HG03196 (cell line): ENCODE results near the gene MLLT3.
A peak's percentile ranks its signal among the peaks of the same experiment; 100 is the strongest.
"Not testable (repeated sequence)": the region's sequence is repeated elsewhere in the genome, so short reads cannot be mapped to it uniquely, and the experiment has no call there.

Experiments
- ATAC-seq: cut with Tn5 transposase; IDR thresholded peaks from one replicate; pipeline ENCODE4 v1.9.1; 2021; ENCODE audit not compliant: unreplicated experiment

The MLLT3 gene

GRCh38 chr9:20622330-20623020 is at the start of gene MLLT3:
MLLT3 (minus strand) TSS chr9:20622499.
- peak; percentile 63 for ATAC-seq

GRCh38 chr9:20671635-20672034 is 49.3 kb upstream of the MLLT3 start:
- ATAC-seq = no peak

- no peak for ATAC-seq
Observed at GRCh38 chr9:20670395-20670794, 48.1 kb upstream of the MLLT3 start.

- ATAC-seq = no peak
Observed at GRCh38 chr9:20664501-20664900, 42.2 kb upstream of the MLLT3 start.

GRCh38 chr9:20663133-20663532 is 40.8 kb upstream of the MLLT3 start:
- ATAC-seq = no peak

- no peak for ATAC-seq
Observed at GRCh38 chr9:20662156-20662555, 39.9 kb upstream of the MLLT3 start.

GRCh38 chr9:20659474-20659967 is 37.2 kb upstream of the MLLT3 start:
- no peak for ATAC-seq

- ATAC-seq = no peak
Observed at GRCh38 chr9:20658677-20659473, 36.6 kb upstream of the MLLT3 start.

- not testable (repeated sequence) for ATAC-seq
Observed at GRCh38 chr9:20658246-20658667, 36.0 kb upstream of the MLLT3 start.

GRCh38 chr9:20651939-20652338 is 29.6 kb upstream of the MLLT3 start:
- no peak for ATAC-seq

GRCh38 chr9:20650750-20651299 is 28.5 kb upstream of the MLLT3 start:
- ATAC-seq = no peak

- no peak for ATAC-seq
Observed at GRCh38 chr9:20650313-20650712, 28.0 kb upstream of the MLLT3 start.

- no peak for ATAC-seq
Observed at GRCh38 chr9:20649381-20649780, 27.1 kb upstream of the MLLT3 start.

- no peak for ATAC-seq
Observed at GRCh38 chr9:20646656-20647055, 24.4 kb upstream of the MLLT3 start.

- no peak for ATAC-seq
Observed at GRCh38 chr9:20643660-20644059, 21.4 kb upstream of the MLLT3 start.

- no peak for ATAC-seq
Observed at GRCh38 chr9:20642045-20642444, 19.7 kb upstream of the MLLT3 start.

GRCh38 chr9:20640331-20641187 is 18.3 kb upstream of the MLLT3 start:
- ATAC-seq = peak; percentile 89

- no peak for ATAC-seq
Observed at GRCh38 chr9:20636888-20637440, 14.7 kb upstream of the MLLT3 start.

- no peak for ATAC-seq
Observed at GRCh38 chr9:20634895-20635294, 12.6 kb upstream of the MLLT3 start.

- no peak for ATAC-seq
Observed at GRCh38 chr9:20632705-20633104, 10.4 kb upstream of the MLLT3 start.
